MCF 10A (cell line): ENCODE results near the gene MYH15. TPM values are rescaled to one million over a fixed set of nuclear protein-coding genes. Genes with fewer than 3 reads are reported as not detected.

Experiments used
- BruUV-seq: library from RNA; stranded (reverse); fragments of 400-500 nt; replicated peaks from 2 replicates; lab custom pipeline; 2021; lab: Mats Ljungman, UMichigan
- CTCF ChIA-PET: fragments of 300-600 bp; sonication (Branson Sonifier 250); formaldehyde crosslinking; extraction: SDS; loops from one replicate; lab custom pipeline; 2021; ENCODE audit warnings: antibody characterized with exemption, inconsistent platforms; lab: Yijun Ruan, JAX
- POLR2A ChIA-PET: fragments of 300-600, 350-650 bp; sonication (Branson Sonifier 250); formaldehyde crosslinking; extraction: SDS; loops from one replicate; lab custom pipeline; 2020; ENCODE audit warnings: antibody characterized with exemption, inconsistent platforms; lab: Yijun Ruan, JAX
- DNase-seq: peaks from one replicate; pipeline ENCODE4 v3.0.0-alpha.2; 2018; ENCODE audit not compliant: unreplicated experiment
- H3K27ac Mint-ChIP-seq: one replicate; pipeline ENCODE4 v1.8.0; 2022; ENCODE audit warnings: mild to moderate bottlenecking, low read depth, mixed read lengths; ENCODE audit not compliant: unreplicated experiment
- H3K27me3 Mint-ChIP-seq: one replicate; pipeline ENCODE4 v1.8.0; 2022; ENCODE audit warnings: mixed read lengths; ENCODE audit not compliant: insufficient read depth, unreplicated experiment
- H3K36me3 Mint-ChIP-seq: one replicate; pipeline ENCODE4 v1.8.0; 2022; ENCODE audit warnings: mild to moderate bottlenecking, moderate library complexity, mixed read lengths; ENCODE audit not compliant: insufficient read depth, unreplicated experiment
- H3K4me1 Mint-ChIP-seq: one replicate; pipeline ENCODE4 v1.8.0; 2022; ENCODE audit warnings: mixed read lengths; ENCODE audit not compliant: insufficient read depth, unreplicated experiment
- H3K4me3 Mint-ChIP-seq: one replicate; pipeline ENCODE4 v1.8.0; 2022; ENCODE audit warnings: mild to moderate bottlenecking, moderate library complexity, mixed read lengths; ENCODE audit not compliant: unreplicated experiment
- H3K9me3 Mint-ChIP-seq: one replicate; pipeline ENCODE4 v1.8.0; 2022; ENCODE audit warnings: mixed read lengths; ENCODE audit not compliant: unreplicated experiment
- CTCF ChIP-seq: fragments of 200-600 bp; IDR thresholded peaks from one replicate; pipeline ENCODE4 v1.8.0; 2022; ENCODE audit warnings: antibody characterized with exemption, mild to moderate bottlenecking; ENCODE audit not compliant: unreplicated experiment
- intact Hi-C: fragments of 100-400 bp; cut with micrococcal nuclease; formaldehyde crosslinking; loops from 2 replicates; pipeline ENCODE4 v1.14.1; 2022
- total RNA-seq: library from RNA; stranded (reverse); gene quantifications from 2 replicates; pipeline ENCODE4 v1.2.3, GENCODE V29; 2022

MYH15 gene
- total RNA-seq, 1 experiment from 2014 or later = 0.19 TPM

GRCh38 chr3:108448593-108448992, 61.8 kb downstream of the MYH15 start:
- Mint-ChIP-seq H3K9me3 (peaks cover 19% of the 10 kb centered on the region), H3K4me3 (no peak overlapping the region), H3K27me3 (no peaks in the 10 kb centered on the region), H3K36me3 (no peaks in the 10 kb centered on the region), H3K4me1 (no peaks in the 10 kb centered on the region), H3K27ac (no peak overlapping the region)
- BruUV-seq = no TSS peak
- TF ChIP-seq CTCF = no peak
- CTCF ChIA-PET = interaction anchor here (1.0 kb wide), 1 partner anchor 12 kb away, joined by 3 read pairs; no protein-coding TSS in a partner anchor
- DNase-seq = no peak
- POLR2A ChIA-PET = no interaction called here
- intact Hi-C loops = no loop called here

- no peak for TF ChIP-seq CTCF
- H3K4me3 Mint-ChIP-seq = no peak overlapping the region
- peaks cover 19% of the 10 kb centered on the region for H3K9me3 Mint-ChIP-seq
- no peaks in the 10 kb centered on the region for H3K36me3 Mint-ChIP-seq
- BruUV-seq = no TSS peak
- no peaks in the 10 kb centered on the region for H3K27me3 Mint-ChIP-seq
- no peak for DNase-seq
- H3K4me1 Mint-ChIP-seq = no peaks in the 10 kb centered on the region
- H3K27ac Mint-ChIP-seq = no peak overlapping the region
- intact Hi-C loops = no loop called here
- ChIA-PET POLR2A (no interaction called here), CTCF (interaction anchor here (1.0 kb wide), 1 partner anchor 13 kb away, joined by 3 read pairs; no protein-coding TSS in a partner anchor)
Observed at GRCh38 chr3:108447096-108447847, 63.1 kb downstream of the MYH15 start.

- ChIA-PET CTCF (interaction anchor here (0.6 to 1.5 kb wide), 2 partner anchors 35 to 42 kb away, joined by 4 to 5 read pairs; no protein-coding TSS in a partner anchor), POLR2A (interaction anchor here (0.5 to 1.2 kb wide), 2 partner anchors 13 to 19 kb away, joined by 3 to 4 read pairs; no protein-coding TSS in a partner anchor)
- no peak for TF ChIP-seq CTCF
- no TSS peak for BruUV-seq
- H3K27me3 Mint-ChIP-seq = no peaks in the 10 kb centered on the region
- no peak overlapping the region for H3K27ac Mint-ChIP-seq
- H3K4me1 Mint-ChIP-seq = no peaks in the 10 kb centered on the region
- no peaks in the 10 kb centered on the region for H3K36me3 Mint-ChIP-seq
- intact Hi-C loops = no loop called here
- no peak overlapping the region for H3K4me3 Mint-ChIP-seq
- DNase-seq = no peak
- H3K9me3 Mint-ChIP-seq = peaks cover 9% of the 10 kb centered on the region
Observed at GRCh38 chr3:108442281-108442680, 68.1 kb downstream of the MYH15 start.

DNA sequence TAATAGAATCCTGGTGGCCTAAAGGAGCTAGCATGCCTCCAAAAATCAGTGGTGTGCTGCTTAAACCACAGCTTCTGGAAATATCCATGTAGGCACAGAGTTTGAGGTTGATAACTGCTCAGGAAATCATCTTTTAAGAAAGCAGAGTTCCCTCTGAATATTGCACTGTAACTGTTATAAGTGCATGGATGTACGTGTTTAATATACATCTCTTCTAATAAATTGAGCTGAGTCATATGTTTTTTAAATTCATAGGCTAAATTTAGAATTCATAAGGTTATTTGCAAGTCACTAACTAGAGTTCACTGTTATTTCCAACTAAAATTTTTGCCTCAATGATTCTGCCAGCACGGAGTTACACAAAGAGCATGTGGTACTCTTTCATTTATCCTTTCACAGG, 68.9 kb downstream of the MYH15 start:
- H3K27me3 Mint-ChIP-seq = no peaks in the 10 kb centered on the region
- TF ChIP-seq CTCF = no peak
- BruUV-seq = no TSS peak
- DNase-seq = no peak
- no peak overlapping the region for H3K27ac Mint-ChIP-seq
- peaks cover 1% of the 10 kb centered on the region for H3K9me3 Mint-ChIP-seq
- intact Hi-C loops = no loop called here
- no peaks in the 10 kb centered on the region for H3K4me1 Mint-ChIP-seq
- H3K36me3 Mint-ChIP-seq = no peaks in the 10 kb centered on the region
- ChIA-PET CTCF (interaction anchor here (1.5 kb wide), 1 partner anchor 36 kb away, joined by 4 read pairs; no protein-coding TSS in a partner anchor), POLR2A (interaction anchor here (0.5 kb wide), 1 partner anchor 13 kb away, joined by 4 read pairs; no protein-coding TSS in a partner anchor)
- H3K4me3 Mint-ChIP-seq = no peak overlapping the region
